Measurements from ENCODE around the gene KPNA2.
"Not testable (repeated sequence)": the region's sequence is repeated elsewhere in the genome, so short reads cannot be mapped to it uniquely, and the experiment has no call there.

Gene KPNA2

GRCh38 chr17:68061512-68062313 lies 26.2 kb downstream of the KPNA2 start:
- no peak for DNase-seq

GRCh38 chr17:68065366-68065765 lies 29.8 kb downstream of the KPNA2 start:
- DNase-seq: not testable (repeated sequence)

GRCh38 chr17:68068512-68068911 lies 33.0 kb downstream of the KPNA2 start:
- not testable (repeated sequence) for DNase-seq

- not testable (repeated sequence) for DNase-seq
Observed at GRCh38 chr17:68070582-68071444, 35.3 kb downstream of the KPNA2 start.

GRCh38 chr17:68074279-68074678 lies 38.7 kb downstream of the KPNA2 start:
- DNase-seq: no peak

GRCh38 chr17:68075953-68076607 lies 40.5 kb downstream of the KPNA2 start:
- DNase-seq: not testable (repeated sequence)

GRCh38 chr17:68077498-68077897 lies 42.0 kb downstream of the KPNA2 start:
- not testable (repeated sequence) for DNase-seq

- DNase-seq: no peak
Observed at GRCh38 chr17:68080411-68081150, 45.0 kb downstream of the KPNA2 start.

- not testable (repeated sequence) for DNase-seq
Observed at GRCh38 chr17:68081305-68082265, 46.0 kb downstream of the KPNA2 start.

- DNase-seq: peak; percentile 69
Observed at GRCh38 chr17:68085771-68086381, 50.3 kb downstream of the KPNA2 start.

GRCh38 chr17:68086666-68087065 lies 51.1 kb downstream of the KPNA2 start:
- DNase-seq: peak; percentile 64

GRCh38 chr17:68087131-68087623 lies 51.6 kb downstream of the KPNA2 start:
- DNase-seq: peak; percentile 82

GRCh38 chr17:68087851-68088250 lies 52.3 kb downstream of the KPNA2 start:
- no peak for DNase-seq

- peak; percentile 81 for DNase-seq
Observed at GRCh38 chr17:68089881-68090280, 54.3 kb downstream of the KPNA2 start.

GRCh38 chr17:68094481-68095078 lies 59.0 kb downstream of the KPNA2 start:
- no peak for DNase-seq

GRCh38 chr17:68095205-68095811 lies 59.8 kb downstream of the KPNA2 start:
- no peak for DNase-seq

GRCh38 chr17:68096111-68096510 lies 60.6 kb downstream of the KPNA2 start:
- DNase-seq: no peak
